H9 (cell line): ENCODE results near the gene FSD1. TPM values are rescaled to one million over a fixed set of nuclear protein-coding genes. Genes with fewer than 3 reads are reported as not detected.
"Not testable (repeated sequence)": the region's sequence is repeated elsewhere in the genome, so short reads cannot be mapped to it uniquely, and the experiment has no call there.

Source experiments
- DNase-seq: peaks from one replicate; pipeline ENCODE4 v3.0.0-alpha.2; 2017
- H2AFZ ChIP-seq: one replicate; pipeline ENCODE4 v1.6.1; 2013; ENCODE audit warnings: mild to moderate bottlenecking, low read length, control low read depth, moderate library complexity
- H2AK5ac ChIP-seq: 2 replicates; pipeline ENCODE4 v1.6.1; 2013; ENCODE audit warnings: low read length, control low read depth, mixed read lengths; ENCODE audit not compliant: insufficient read length
- H2BK120ac ChIP-seq: one replicate; pipeline ENCODE4 v1.6.1; 2013; ENCODE audit warnings: low read depth, mild to moderate bottlenecking, low read length, control low read depth, inconsistent platforms; ENCODE audit not compliant: poor library complexity, severe bottlenecking
- H2BK12ac ChIP-seq: 2 replicates; pipeline ENCODE4 v1.6.1; 2013; ENCODE audit warnings: low read length, control low read depth, mixed read lengths, low read depth; ENCODE audit not compliant: insufficient read length
- H2BK15ac ChIP-seq: 2 replicates; pipeline ENCODE4 v1.6.1; 2013; ENCODE audit warnings: low read depth, low read length, control low read depth
- H2BK20ac ChIP-seq: one replicate; pipeline ENCODE4 v1.6.1; 2013; ENCODE audit warnings: low read depth, mild to moderate bottlenecking, low read length, control low read depth, inconsistent platforms; ENCODE audit not compliant: poor library complexity, severe bottlenecking
- H2BK5ac ChIP-seq: 2 replicates; pipeline ENCODE4 v1.6.1; 2013; ENCODE audit warnings: low read length, control low read depth, mixed read lengths; ENCODE audit not compliant: insufficient read length
- H3K14ac ChIP-seq: 2 replicates; pipeline ENCODE4 v1.6.1; 2013; ENCODE audit warnings: low read length, control low read depth; ENCODE audit not compliant: insufficient read depth
- H3K18ac ChIP-seq: 2 replicates; pipeline ENCODE4 v1.6.1; 2013; ENCODE audit warnings: low read depth, mild to moderate bottlenecking, mixed read lengths, low read length, control low read depth; ENCODE audit not compliant: insufficient read length
- H3K23ac ChIP-seq: 2 replicates; pipeline ENCODE4 v1.6.1; 2013; ENCODE audit warnings: low read length, control low read depth, mixed read lengths, low read depth; ENCODE audit not compliant: insufficient read length
- H3K23me2 ChIP-seq: 2 replicates; pipeline ENCODE4 v1.6.1; 2013; ENCODE audit warnings: low read depth, mild to moderate bottlenecking, mixed read lengths, low read length, control low read depth; ENCODE audit not compliant: insufficient read length, poor library complexity, severe bottlenecking
- H3K27ac ChIP-seq: 2 replicates; pipeline ENCODE4 v1.5.1; 2013; ENCODE audit warnings: low read length, control low read depth, mixed read lengths, low read depth; ENCODE audit not compliant: insufficient read length
- H3K27me3 ChIP-seq: 2 replicates; pipeline ENCODE4 v1.6.1; 2013; ENCODE audit warnings: low read length, control low read depth, inconsistent platforms; ENCODE audit not compliant: insufficient read depth
- H3K4ac ChIP-seq: 2 replicates; pipeline ENCODE4 v1.6.1; 2013; ENCODE audit warnings: low read depth, mild to moderate bottlenecking, control low read depth, inconsistent platforms, low read length, moderate library complexity
- H3K4me1 ChIP-seq: 2 replicates; pipeline ENCODE4 v1.6.1; 2013; ENCODE audit warnings: low read length, control low read depth, inconsistent platforms; ENCODE audit not compliant: insufficient read depth
- H3K4me2 ChIP-seq: 2 replicates; pipeline ENCODE4 v1.6.1; 2013; ENCODE audit warnings: low read length, control low read depth, mixed read lengths; ENCODE audit not compliant: insufficient read length, insufficient read depth
- H3K56ac ChIP-seq: 2 replicates; pipeline ENCODE4 v1.6.1; 2013; ENCODE audit warnings: low read depth, mild to moderate bottlenecking, mixed read lengths, low read length, control low read depth; ENCODE audit not compliant: insufficient read length
- H3K79me1 ChIP-seq: 2 replicates; pipeline ENCODE4 v1.6.1; 2013; ENCODE audit warnings: low read depth, mild to moderate bottlenecking, moderate library complexity, low read length, control low read depth, inconsistent platforms; ENCODE audit not compliant: insufficient read depth, poor library complexity, severe bottlenecking
- H3K79me2 ChIP-seq: 2 replicates; pipeline ENCODE4 v1.6.1; 2013; ENCODE audit warnings: low read length, control low read depth, inconsistent platforms; ENCODE audit not compliant: insufficient read depth
- H3K9ac ChIP-seq: 2 replicates; pipeline ENCODE4 v1.6.1; 2013; ENCODE audit warnings: low read length, control low read depth, mixed read lengths; ENCODE audit not compliant: insufficient read length; ENCODE audit errors: extremely low read depth
- H3K9me3 ChIP-seq: one replicate; pipeline ENCODE4 v1.6.1; 2013; ENCODE audit warnings: low read depth, low read length, inconsistent platforms; ENCODE audit not compliant: control insufficient read depth
- H3T11ph ChIP-seq: one replicate; pipeline ENCODE4 v1.6.1; 2013; ENCODE audit warnings: mild to moderate bottlenecking, low read length, control low read depth, inconsistent platforms
- H4K20me1 ChIP-seq: one replicate; pipeline ENCODE4 v1.6.1; 2013; ENCODE audit not compliant: control insufficient read depth, insufficient read length, insufficient read depth
- H4K5ac ChIP-seq: 2 replicates; pipeline ENCODE4 v1.6.1; 2013; ENCODE audit warnings: low read depth, mild to moderate bottlenecking, mixed read lengths, low read length, control low read depth; ENCODE audit not compliant: insufficient read length
- H4K8ac ChIP-seq: replicated peaks from 2 replicates; pipeline ENCODE4 v1.6.1; 2013; ENCODE audit warnings: low read length, control low read depth, mixed read lengths, low read depth; ENCODE audit not compliant: insufficient read length
- H4K91ac ChIP-seq: 2 replicates; pipeline ENCODE4 v1.6.1; 2013; ENCODE audit warnings: low read depth, mild to moderate bottlenecking, moderate library complexity, mixed read lengths, low read length, control low read depth; ENCODE audit not compliant: insufficient read length
- H3K27ac Mint-ChIP-seq, 3 experiments: 2 replicates in 2 of 3; 3 replicates in 1 of 3; pipeline ENCODE4 v1.8.0; 2020 to 2021; ENCODE audit warnings: mixed read lengths in 3 of 3, mild to moderate bottlenecking in 1 of 3, moderate library complexity in 1 of 3
- H3K27me3 Mint-ChIP-seq: 2 replicates; pipeline ENCODE4 v1.8.0; 2021; ENCODE audit warnings: low read depth, mild to moderate bottlenecking, moderate library complexity, mixed read lengths
- H3K36me3 Mint-ChIP-seq, 3 experiments: 2 replicates in 2 of 3; 3 replicates in 1 of 3; pipeline ENCODE4 v1.8.0; 2020 to 2021; ENCODE audit warnings: low read depth in 3 of 3, mixed read lengths in 3 of 3; ENCODE audit not compliant: insufficient read depth in 1 of 3
- H3K4me1 Mint-ChIP-seq, 2 experiments: 2 replicates each; pipeline ENCODE4 v1.8.0; 2020; ENCODE audit warnings: mixed read lengths in 2 of 2
- H3K4me3 Mint-ChIP-seq, 2 experiments: 2 replicates in 1 of 2; 3 replicates in 1 of 2; pipeline ENCODE4 v1.8.0; 2020 to 2021; ENCODE audit warnings: mild to moderate bottlenecking in 2 of 2, mixed read lengths in 2 of 2, moderate library complexity in 1 of 2
- H3K9me3 Mint-ChIP-seq, 2 experiments: 2 replicates in 1 of 2; 3 replicates in 1 of 2; pipeline ENCODE4 v1.8.0; 2020; ENCODE audit warnings: mild to moderate bottlenecking in 2 of 2, mixed read lengths in 2 of 2, moderate library complexity in 1 of 2
- WGBS: extraction: QIAGEN DNeasy Blood & Tissue Kit; methylation state at CpG from one replicate; pipeline ENCODE4 v1.1.7; 2013; ENCODE audit warnings: missing lambda C conversion rate, low lambda C conversion rate, mixed read lengths; ENCODE audit not compliant: insufficient read length; ENCODE audit errors: extremely low coverage; 5-methylcytosine and 5-hydroxymethylcytosine counted together
- total RNA-seq: library from RNA; stranded (reverse); gene quantifications from 2 replicates; pipeline ENCODE4 v1.2.1, GENCODE V29; 2021
- TF ChIP-seq, protein P1 (sequence below): fragments of 200-600 bp; sonication (generic); conservative IDR thresholded peaks from 3 replicates; pipeline ENCODE4 v1.8.0; 2021; ENCODE audit warnings: antibody characterized with exemption, mild to moderate bottlenecking

The FSD1 gene
- total RNA-seq, 1 experiment from 2014 or later = 53.6 TPM

DNA sequence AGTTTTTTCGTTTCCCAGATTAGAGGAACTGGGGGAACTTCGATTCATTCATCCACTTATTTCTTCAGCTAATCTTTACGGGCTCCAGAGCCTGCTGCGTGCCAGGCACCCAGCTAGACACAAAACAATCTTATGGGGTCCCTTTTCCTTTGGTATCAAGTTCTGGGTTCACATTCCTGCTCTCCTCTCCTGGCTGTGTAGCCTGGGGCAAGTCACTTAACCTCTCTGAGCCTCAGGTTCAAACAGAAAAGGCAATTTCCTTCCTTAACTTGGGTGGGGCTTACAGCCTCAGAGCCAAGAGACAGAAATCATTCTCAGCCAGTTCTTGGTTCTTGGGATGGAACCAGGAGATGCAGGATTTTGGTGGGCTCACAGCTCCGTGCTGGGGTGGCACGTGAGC, 19.4 kb upstream of the FSD1 start:
- H3K79me2 ChIP-seq = no peaks in the 10 kb centered on the region
- H2AFZ ChIP-seq = no peak overlapping the region
- WGBS = no CpG with 5 or more reads among the region's 6 CpGs
- peaks cover 0 to 1% (median 0%) of the 10 kb centered on the region in 3 experiments; a peak in 1 of 7 replicates for H3K36me3 Mint-ChIP-seq
- H2BK15ac ChIP-seq = no peak overlapping the region
- DNase-seq = no peak
- no peak overlapping the region for H2BK120ac ChIP-seq
- TF ChIP-seq, protein P1, sequence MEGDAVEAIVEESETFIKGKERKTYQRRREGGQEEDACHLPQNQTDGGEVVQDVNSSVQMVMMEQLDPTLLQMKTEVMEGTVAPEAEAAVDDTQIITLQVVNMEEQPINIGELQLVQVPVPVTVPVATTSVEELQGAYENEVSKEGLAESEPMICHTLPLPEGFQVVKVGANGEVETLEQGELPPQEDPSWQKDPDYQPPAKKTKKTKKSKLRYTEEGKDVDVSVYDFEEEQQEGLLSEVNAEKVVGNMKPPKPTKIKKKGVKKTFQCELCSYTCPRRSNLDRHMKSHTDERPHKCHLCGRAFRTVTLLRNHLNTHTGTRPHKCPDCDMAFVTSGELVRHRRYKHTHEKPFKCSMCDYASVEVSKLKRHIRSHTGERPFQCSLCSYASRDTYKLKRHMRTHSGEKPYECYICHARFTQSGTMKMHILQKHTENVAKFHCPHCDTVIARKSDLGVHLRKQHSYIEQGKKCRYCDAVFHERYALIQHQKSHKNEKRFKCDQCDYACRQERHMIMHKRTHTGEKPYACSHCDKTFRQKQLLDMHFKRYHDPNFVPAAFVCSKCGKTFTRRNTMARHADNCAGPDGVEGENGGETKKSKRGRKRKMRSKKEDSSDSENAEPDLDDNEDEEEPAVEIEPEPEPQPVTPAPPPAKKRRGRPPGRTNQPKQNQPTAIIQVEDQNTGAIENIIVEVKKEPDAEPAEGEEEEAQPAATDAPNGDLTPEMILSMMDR = no peak
- no peak overlapping the region for H4K5ac ChIP-seq
- peak overlapping the region; percentile 63 for H3K4me2 ChIP-seq
- H3K4me3 Mint-ChIP-seq = no peak overlapping the region
- no peak overlapping the region for H4K8ac ChIP-seq
- H3K56ac ChIP-seq = no peak overlapping the region
- H3K9me3 Mint-ChIP-seq = no peaks in the 10 kb centered on the region; a peak in 2 of 5 replicates
- peaks cover 7% of the 10 kb centered on the region; the same call in 1 of the 2 replicates for H3K27me3 ChIP-seq
- no peak overlapping the region for H3K27ac ChIP-seq
- H2BK20ac ChIP-seq = no peak overlapping the region
- no peak overlapping the region for H2BK5ac ChIP-seq
- no peaks in the 10 kb centered on the region; the same call in 1 of the 2 replicates for H3K4me1 ChIP-seq
- H3K18ac ChIP-seq = no peak overlapping the region
- H3K9ac ChIP-seq = no peak overlapping the region
- peaks cover 57% of the 10 kb centered on the region for H3K27me3 Mint-ChIP-seq
- H4K91ac ChIP-seq = no peak overlapping the region
- no peak overlapping the region for H2AK5ac ChIP-seq
- H3K79me1 ChIP-seq = no peaks in the 10 kb centered on the region
- no peak overlapping the region for H3K4ac ChIP-seq
- H3K23ac ChIP-seq = no peak overlapping the region
- H3T11ph ChIP-seq = no peak overlapping the region
- H3K27ac Mint-ChIP-seq = no peak overlapping the region
- peaks cover 2% of the 10 kb centered on the region for H3K23me2 ChIP-seq
- H3K14ac ChIP-seq = no peak overlapping the region
- H4K20me1 ChIP-seq = no peaks in the 10 kb centered on the region
- H2BK12ac ChIP-seq = no peak overlapping the region
- peaks cover 2 to 10% of the 10 kb centered on the region in 2 experiments for H3K4me1 Mint-ChIP-seq
- no peaks in the 10 kb centered on the region for H3K9me3 ChIP-seq

- H3K79me1 ChIP-seq, H4K91ac ChIP-seq, H3K27ac ChIP-seq, H3K9me3 Mint-ChIP-seq, H3K36me3 Mint-ChIP-seq, H3K79me2 ChIP-seq, H3K23ac ChIP-seq, H3T11ph ChIP-seq, H2BK20ac ChIP-seq, H3K9me3 ChIP-seq, H3K4me2 ChIP-seq, H4K20me1 ChIP-seq, DNase-seq, H3K4ac ChIP-seq, H3K27me3 ChIP-seq, H2AFZ ChIP-seq, H3K56ac ChIP-seq, H3K9ac ChIP-seq, H2BK120ac ChIP-seq, H3K23me2 ChIP-seq, H4K5ac ChIP-seq, H2AK5ac ChIP-seq, H2BK15ac ChIP-seq, H3K14ac ChIP-seq, H2BK5ac ChIP-seq, H4K8ac ChIP-seq, H3K27ac Mint-ChIP-seq, H3K4me1 ChIP-seq, H3K18ac ChIP-seq, H2BK12ac ChIP-seq, H3K4me3 Mint-ChIP-seq: not testable (repeated sequence)
- H3K4me1 Mint-ChIP-seq = peaks cover 2 to 15% of the 10 kb centered on the region in 2 experiments
- peaks cover 46% of the 10 kb centered on the region for H3K27me3 Mint-ChIP-seq
- no CpG with 5 or more reads among the region's 4 CpGs for WGBS
Measured at GRCh38 chr19:4286141-4286540, 18.3 kb upstream of the FSD1 start.
